SK-N-SH (cell line): ENCODE results near the gene KCNA10.

Experiments used
- ELF1 ChIP-seq: IDR thresholded peaks from 2 replicates; pipeline ENCODE4 v1.4.0; 2012
- YY1 ChIP-seq: IDR thresholded peaks from 2 replicates; pipeline ENCODE4 v1.4.0; 2012; ENCODE audit warnings: low read depth, mild to moderate bottlenecking
- TF ChIP-seq, protein P1 (sequence below): fragments of 200-600 bp; sonication (generic); IDR thresholded peaks from 2 replicates; pipeline ENCODE4 v1.6.1; 2017; ENCODE audit warnings: antibody characterized with exemption, mild to moderate bottlenecking, moderate library complexity

DNA sequence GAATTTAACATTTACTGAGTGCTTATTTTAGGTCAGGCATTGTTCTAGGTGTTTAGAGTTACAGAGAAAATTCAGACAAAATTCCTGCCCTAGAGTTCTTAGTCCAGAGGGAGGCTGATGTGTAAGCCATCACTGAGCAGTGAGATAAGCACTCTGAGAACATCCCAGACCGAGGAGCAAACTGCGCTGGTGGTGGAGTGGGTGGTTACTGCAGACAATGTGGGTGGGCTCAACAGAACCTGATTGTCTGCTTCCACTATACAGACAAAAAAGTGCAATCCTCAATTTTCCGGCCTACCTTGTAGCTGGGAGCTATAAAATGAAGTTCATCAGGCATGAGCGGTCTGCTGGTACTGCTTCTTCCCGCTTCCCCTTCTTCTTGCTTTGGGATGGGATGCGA is 44.5 kb downstream of the KCNA10 start:
- TF ChIP-seq, protein P1, sequence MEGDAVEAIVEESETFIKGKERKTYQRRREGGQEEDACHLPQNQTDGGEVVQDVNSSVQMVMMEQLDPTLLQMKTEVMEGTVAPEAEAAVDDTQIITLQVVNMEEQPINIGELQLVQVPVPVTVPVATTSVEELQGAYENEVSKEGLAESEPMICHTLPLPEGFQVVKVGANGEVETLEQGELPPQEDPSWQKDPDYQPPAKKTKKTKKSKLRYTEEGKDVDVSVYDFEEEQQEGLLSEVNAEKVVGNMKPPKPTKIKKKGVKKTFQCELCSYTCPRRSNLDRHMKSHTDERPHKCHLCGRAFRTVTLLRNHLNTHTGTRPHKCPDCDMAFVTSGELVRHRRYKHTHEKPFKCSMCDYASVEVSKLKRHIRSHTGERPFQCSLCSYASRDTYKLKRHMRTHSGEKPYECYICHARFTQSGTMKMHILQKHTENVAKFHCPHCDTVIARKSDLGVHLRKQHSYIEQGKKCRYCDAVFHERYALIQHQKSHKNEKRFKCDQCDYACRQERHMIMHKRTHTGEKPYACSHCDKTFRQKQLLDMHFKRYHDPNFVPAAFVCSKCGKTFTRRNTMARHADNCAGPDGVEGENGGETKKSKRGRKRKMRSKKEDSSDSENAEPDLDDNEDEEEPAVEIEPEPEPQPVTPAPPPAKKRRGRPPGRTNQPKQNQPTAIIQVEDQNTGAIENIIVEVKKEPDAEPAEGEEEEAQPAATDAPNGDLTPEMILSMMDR = no peak
- no peak for TF ChIP-seq YY1
- no peak for TF ChIP-seq ELF1
